Muscle of arm (tissue), 12 donors: ENCODE data around the gene TBRG1. TPM values are rescaled to one million over a fixed set of nuclear protein-coding genes. Genes with fewer than 3 reads are reported as not detected.

Source experiments
- DNase-seq: peaks from one replicate; pipeline ENCODE4 v3.0.0-alpha.2; 2013
- polyA plus RNA-seq, 12 donors: library from polyadenylated mRNA; unstranded; fragments of 120-200 nt; gene quantifications; one replicate each; pipeline ENCODE4 v1.2.1, GENCODE V29; 2013; ENCODE audit not compliant: insufficient read length in 12 of 12

Gene TBRG1
- polyA plus RNA-seq, 12 donors, result 17.4 to 35.2 (median 25.4) TPM; not detected in 1

GRCh38 chr11:124611064-124611463 is 11.6 kb upstream of the TBRG1 start, which contains the start of gene PANX3:
TSS of gene PANX3 (plus strand) at chr11:124611428. CDS start at chr11:124611557, 129 bp downstream.
- no peak for DNase-seq

GRCh38 chr11:124612045-124612444 is 10.6 kb upstream of the TBRG1 start:
- no peak for DNase-seq

- no peak for DNase-seq
Measured at GRCh38 chr11:124612567-124613246, 10.0 kb upstream of the TBRG1 start.

GRCh38 chr11:124618863-124619262 is 3.8 kb upstream of the TBRG1 start:
- DNase-seq, result no peak

- no peak for DNase-seq
Measured at GRCh38 chr11:124623861-124624525, 1.3 kb downstream of the TBRG1 start.

GRCh38 chr11:124625504-124626168 is 3.0 kb downstream of the TBRG1 start:
- DNase-seq, result no peak

GRCh38 chr11:124627546-124627945 is 4.9 kb downstream of the TBRG1 start:
- no peak for DNase-seq

GRCh38 chr11:124629961-124630360 is 7.3 kb downstream of the TBRG1 start:
- DNase-seq, result no peak

- no peak for DNase-seq
Measured at GRCh38 chr11:124633355-124633754, 10.7 kb downstream of the TBRG1 start.

- DNase-seq, result no peak
Measured at GRCh38 chr11:124635932-124636331, 13.3 kb downstream of the TBRG1 start.

- no peak for DNase-seq
Measured at GRCh38 chr11:124638500-124638899, 15.8 kb downstream of the TBRG1 start.

GRCh38 chr11:124639186-124639585 is 16.5 kb downstream of the TBRG1 start:
- DNase-seq, result no peak

- no peak for DNase-seq
Measured at GRCh38 chr11:124640666-124641065, 18.0 kb downstream of the TBRG1 start.

GRCh38 chr11:124642628-124643027 is 20.0 kb downstream of the TBRG1 start:
- no peak for DNase-seq

- DNase-seq, result no peak
Measured at GRCh38 chr11:124643042-124643604, 20.5 kb downstream of the TBRG1 start.

GRCh38 chr11:124643605-124644425 is 21.2 kb downstream of the TBRG1 start:
- DNase-seq, result peak; percentile 14

GRCh38 chr11:124644426-124645280 is 22.0 kb downstream of the TBRG1 start:
- peak; percentile 60 for DNase-seq

GRCh38 chr11:124646148-124646547 is 23.5 kb downstream of the TBRG1 start:
- no peak for DNase-seq

GRCh38 chr11:124648610-124649009 is 25.9 kb downstream of the TBRG1 start:
- no peak for DNase-seq

- DNase-seq, result no peak
Measured at GRCh38 chr11:124656774-124657630, 34.3 kb downstream of the TBRG1 start.
